Measurements from ENCODE around the gene R3HDM4.
"Not testable (repeated sequence)": the region's sequence is repeated elsewhere in the genome, so short reads cannot be mapped to it uniquely, and the experiment has no call there.

GRCh38 chr19:878751-879561 is 34.1 kb downstream of the R3HDM4 start:
- not testable (repeated sequence) for TF ChIP-seq CTCF, POLR2A (IDR thresholded peaks at IDR 0.05)
